NCI-H226 (cell line): Measurements from ENCODE around the gene SGCA.
A peak's percentile ranks its signal among the peaks of the same experiment; 100 is the strongest.

Source experiments
- DNase-seq: peaks from one replicate; pipeline ENCODE4 v3.0.0-alpha.2; 2015

SGCA gene

GRCh38 chr17:50134206-50135110 lies 31.3 kb upstream of the SGCA start:
- DNase-seq: no peak

- DNase-seq: no peak
Observed at GRCh38 chr17:50135316-50136095, 30.3 kb upstream of the SGCA start.

DNA sequence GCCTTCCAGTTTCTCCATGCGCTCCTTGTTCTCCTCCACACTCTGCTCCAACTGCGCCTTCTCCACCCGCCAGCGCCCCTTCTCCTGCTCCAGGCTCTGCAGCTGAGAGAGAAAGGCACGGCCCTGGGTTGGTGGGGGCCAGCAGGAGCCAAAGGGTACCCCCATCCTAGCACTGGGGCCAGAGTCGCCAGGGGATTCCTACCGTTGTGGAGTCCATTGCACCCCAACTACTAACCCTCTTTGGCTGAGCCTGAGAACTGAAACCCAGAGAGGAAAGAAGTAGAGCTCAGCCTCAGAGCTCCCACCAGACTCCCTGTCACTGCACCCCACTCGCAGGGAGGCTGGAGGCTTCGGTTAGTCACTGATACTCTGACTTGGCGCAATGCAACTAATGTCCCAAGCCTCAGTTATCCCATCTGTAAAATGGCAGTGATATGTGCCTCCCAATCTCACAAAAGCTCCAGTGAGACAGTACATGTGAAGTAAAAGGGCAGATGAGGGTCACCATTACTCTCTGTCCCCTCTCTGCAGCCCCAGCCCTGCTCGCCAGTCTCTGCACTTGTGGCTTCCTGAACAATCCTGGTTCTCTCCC lies 29.6 kb upstream of the SGCA start:
- DNase-seq: no peak

DNA sequence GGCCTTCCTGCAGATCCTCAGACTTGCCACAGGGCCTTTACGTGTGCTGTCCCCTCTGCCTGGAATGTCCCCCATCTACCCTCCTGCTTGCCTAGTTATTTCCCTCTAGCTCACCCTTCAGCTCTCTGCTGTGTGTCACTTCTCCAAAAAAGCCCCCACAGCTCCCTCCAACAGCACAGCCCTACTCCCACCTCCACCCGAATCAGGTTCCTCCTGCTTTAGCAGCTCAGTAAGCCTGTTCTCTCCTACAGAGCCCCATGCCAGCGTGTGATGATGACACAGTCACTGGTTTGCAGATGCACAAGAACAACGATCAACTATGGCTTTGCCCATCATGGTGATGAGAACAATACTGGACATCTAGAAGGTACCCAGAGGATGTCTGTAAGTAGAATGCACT lies 28.8 kb upstream of the SGCA start:
- DNase-seq: no peak

DNA sequence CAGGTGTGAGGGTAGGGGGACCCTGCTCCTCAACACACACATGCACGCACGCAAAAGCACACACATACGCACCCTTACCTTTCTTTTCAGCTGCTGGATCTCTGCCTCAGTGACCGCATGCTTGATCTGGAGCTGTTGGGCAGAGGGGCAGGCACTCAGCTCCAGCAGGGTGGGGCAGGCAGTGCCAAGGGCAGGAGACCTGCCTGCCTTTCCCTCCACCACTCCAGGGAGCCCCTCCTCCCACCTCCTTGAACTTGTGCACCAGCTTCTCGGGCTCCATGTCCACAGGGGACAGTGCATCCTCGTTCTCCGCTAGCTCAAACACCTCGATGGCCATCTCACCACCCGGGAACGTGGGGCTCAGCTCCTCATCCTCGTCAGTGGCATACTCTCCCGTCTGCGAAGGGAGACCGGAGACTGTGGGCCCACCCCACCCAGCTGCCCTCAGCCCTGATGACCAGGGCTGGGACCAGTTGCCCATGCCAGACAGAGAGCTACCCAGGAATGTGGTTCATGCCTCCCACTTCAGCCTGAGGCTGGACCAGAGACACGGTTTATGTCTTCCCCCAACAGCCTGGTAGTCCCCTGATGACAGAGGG lies 26.5 kb upstream of the SGCA start:
- no peak for DNase-seq

GRCh38 chr17:50139950-50140885 lies 25.6 kb upstream of the SGCA start:
- DNase-seq: no peak

DNA sequence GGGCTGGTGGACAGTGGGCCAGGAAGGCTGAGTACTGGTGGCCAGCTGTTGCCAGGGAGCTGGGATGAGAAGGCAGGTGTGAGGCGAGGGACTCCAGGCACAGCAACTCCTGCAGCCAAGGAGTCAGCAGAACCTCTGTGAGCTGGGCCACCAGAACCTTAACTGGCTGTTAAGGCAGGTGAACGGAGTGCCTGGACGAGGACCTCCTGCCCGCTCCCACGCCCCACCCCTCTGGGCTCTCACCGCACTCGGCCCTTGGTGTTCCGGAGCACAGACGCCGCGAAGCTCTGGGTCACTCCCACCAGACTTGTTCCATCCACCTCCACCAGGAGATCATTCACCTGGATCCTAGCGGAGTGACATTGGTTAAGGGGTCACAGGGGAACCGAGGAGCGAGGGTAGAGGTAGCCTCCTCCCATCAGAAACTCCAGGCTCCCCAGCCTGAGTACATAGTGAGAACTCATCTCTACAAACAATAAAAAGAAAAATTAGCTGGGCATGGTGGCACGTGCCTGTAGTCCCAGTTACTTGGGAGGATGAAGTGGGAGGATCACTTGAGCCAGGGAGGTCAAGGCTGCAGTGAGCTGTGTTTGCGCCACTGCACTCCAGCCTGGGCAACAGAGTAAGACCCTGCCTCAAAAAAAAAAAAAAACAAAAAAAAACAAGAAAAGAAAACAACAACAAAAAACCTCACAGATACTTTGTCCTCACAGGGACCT lies 24.6 kb upstream of the SGCA start:
- no peak for DNase-seq

DNA sequence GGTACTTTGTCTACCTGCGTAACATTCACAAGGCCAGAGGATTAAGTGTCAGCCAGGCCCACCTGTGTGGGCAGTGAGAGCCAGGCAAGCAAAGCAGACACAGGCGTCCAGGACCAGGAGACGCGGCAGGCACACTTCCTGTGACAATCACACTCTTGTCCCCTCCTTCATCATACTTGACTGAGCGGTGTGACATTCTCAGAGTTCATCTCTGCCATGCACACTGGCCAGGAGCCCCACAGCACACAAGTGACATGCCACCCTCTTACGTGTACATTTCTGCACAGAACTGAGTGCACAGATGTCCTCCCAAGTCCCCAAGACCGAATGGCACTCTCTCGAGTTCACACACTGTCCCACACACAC lies 24.1 kb upstream of the SGCA start:
- no peak for DNase-seq

DNA sequence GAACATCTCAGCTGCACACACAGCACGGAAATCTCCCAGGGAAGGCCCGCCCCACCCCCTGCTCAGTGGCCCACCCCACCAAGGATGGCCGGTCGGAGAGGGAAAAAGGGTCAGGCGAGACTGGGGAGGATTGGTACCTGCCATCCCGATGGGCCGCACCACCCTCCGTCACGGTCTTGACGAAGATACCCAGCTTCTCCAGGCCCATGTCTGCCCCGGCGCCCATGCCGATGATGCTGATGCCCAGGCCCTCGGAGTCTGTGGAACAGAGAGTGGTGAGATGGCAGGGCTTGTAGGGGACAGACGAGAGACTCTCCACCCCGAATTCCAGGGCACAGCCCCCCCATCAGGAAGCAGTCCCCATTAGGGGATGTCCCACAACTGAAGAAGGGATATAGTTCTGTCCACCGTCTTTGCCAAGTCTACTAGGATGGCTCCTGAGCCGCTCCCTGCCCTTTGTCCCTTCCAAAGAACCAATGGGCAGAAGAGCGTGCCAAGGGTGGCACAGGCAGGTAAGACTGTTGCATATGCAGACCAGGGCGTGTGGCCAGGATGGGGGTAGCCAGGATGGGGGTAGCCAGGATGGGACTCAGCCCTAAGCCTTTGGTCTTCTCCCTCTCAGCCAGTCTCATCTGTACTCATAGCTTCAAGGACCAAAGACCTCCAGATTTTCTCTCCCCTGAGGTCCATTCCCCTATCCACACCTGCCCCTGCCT lies 22.2 kb upstream of the SGCA start:
- no peak for DNase-seq

DNA sequence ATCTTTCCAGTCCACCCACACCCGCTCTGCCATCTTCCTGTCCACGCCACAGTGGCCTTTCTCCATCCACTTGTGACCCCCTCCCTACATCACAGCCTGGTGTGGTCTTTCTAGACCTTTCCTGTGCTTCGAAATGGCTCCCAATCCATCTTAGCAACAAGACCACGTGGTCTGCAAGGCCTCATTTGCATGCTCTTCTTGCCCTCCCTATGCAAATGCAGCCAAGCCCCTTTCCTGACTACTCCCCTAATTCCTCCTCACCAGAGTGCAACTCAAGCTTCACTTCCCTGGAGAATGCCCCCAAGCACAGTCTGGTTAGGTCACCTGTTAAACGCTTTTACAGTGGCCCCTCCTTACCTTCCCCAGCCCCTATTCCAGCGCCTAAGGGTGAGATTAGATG lies 21.4 kb upstream of the SGCA start:
- DNase-seq: no peak

- DNase-seq: no peak
Observed at GRCh38 chr17:50144845-50145531, 20.8 kb upstream of the SGCA start.

DNA sequence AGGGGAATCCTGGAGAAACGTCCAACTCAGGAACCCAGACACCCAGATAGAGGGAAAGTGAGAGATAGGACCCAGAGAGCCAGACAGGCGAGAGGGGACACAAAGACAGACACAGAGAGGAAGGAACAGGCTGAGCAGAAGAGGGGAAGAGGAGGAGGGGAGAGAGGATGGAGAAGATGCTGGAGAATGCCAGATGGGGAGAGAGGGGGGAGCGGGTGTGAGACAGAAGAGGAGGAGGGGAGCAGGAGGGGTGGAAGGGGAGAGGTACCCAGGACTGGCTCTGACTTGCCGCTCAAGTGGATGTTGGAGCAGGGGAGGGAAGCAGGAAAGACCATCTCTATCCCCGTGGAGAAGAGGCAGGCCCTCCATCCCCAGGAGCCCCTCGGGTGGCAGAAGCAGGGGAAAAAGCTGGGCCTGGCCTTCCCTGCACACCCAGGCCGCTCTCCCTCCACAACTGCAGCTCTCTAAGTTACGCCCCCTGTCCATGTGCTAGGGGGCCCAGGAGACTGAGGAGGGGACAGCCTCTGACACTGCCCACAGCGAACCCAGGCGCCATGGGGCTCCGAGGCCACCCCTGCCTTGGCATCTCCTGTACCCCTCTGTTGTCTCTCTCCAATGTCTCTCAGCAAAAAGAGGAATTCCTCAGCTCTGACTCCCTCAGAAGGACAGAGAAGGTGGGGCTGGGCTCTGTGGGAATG lies 20.1 kb upstream of the SGCA start:
- no peak for DNase-seq

DNA sequence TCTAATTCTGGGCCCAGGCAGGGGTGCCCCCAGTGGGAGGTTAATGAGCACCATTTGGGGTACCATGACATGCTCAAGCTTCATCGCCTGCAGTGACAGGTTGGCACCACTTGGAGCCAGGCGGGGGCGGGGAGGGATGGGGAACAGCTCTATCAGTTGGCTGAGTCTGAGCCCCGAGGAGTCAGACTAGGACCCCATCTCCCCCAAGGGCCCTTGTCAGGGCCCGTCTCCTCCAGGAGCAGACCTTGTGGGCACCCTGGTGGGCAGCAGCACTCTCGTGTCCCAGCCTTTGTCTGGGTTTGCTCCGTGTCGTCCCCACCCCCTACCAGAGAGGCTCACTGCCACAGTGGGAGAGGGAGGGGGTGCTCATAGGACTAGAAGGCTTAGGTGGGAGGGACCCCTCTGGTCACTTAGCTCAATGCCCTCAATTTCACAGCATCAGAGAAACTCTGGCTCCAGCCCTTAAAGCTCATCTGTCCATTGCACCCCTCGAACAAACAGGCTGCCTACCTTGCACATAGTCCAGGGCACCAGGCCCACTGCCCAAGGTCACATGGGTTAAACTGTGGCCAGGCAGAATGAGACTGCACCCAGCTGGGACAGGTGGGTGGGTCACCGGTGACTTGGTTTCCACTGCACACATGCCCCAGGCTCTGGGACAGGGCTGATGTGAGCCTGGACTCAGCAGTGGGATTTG lies 19.4 kb upstream of the SGCA start:
- DNase-seq: no peak

- DNase-seq: no peak
Observed at GRCh38 chr17:50146927-50147665, 18.7 kb upstream of the SGCA start.

- no peak for DNase-seq
Observed at GRCh38 chr17:50147841-50148225, 18.0 kb upstream of the SGCA start.

DNA sequence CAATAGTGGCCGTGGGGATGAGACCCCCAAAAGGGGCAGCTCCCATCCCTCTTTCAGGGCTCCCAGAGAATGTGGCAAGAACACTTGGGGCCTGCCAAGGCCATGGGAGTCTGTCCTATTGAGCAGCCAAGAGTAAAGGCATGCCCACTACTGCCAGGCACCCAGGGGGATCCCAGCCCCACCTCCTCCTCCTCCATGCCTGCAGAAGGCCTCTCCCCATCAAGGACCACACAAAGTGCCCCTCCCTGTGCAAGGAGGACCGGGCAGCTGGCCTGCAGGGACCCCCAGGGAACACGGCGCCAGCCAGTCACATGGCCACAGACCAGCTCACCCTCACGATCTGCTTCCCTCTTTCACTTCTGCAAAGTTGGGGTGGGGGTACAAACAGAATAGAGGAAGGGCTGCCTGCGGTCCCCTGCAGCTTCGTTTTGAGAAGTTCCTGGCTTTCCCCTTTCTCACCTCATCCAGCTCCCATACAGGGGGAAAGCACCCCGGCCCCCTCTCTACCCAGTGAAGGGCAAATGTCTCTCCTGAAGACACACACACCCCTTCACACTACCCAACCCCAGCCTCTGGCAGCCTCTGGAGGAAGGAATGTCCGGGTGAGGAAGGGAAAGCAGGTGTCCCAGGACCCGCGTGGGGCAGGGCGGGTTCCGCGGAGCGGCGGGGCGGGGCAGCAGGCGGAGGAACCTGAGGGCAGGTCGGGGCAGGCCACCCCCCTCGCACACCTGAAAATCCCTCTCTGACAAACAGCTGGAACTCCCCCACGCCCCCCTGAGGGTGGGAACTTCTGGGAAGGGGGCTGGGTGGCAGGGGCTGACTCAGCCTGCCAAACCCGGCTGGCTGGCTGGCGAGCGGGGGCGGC lies 17.3 kb upstream of the SGCA start:
- peak; percentile 50 for DNase-seq

DNA sequence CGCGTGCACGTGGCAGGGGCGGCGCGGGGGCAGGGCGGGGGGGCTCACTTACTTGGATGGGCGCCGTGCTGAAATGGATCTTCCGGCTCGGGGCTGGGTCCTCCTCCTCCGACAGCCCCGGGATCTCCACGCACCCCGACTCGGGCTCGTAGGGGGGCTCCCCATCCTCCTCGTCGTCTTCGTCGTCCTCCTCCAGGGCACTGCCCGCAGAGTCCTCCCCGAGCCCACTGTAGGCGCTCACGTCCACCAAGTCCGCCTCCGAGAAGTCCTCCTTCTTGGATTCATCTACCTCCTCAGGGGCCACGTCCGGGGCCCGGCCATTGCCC lies 16.8 kb upstream of the SGCA start:
- no peak for DNase-seq
